Bronchial epithelial cell (primary cell): Measurements from ENCODE around the gene ZFYVE19. TPM values are rescaled to one million over a fixed set of nuclear protein-coding genes. Genes with fewer than 3 reads are reported as not detected.

Source experiments
- DNase-seq: peaks from one replicate; pipeline ENCODE4 v3.0.0-alpha.2; 2010; ENCODE audit warnings: low read depth
- FAIRE-seq: peaks from 2 replicates; lab custom pipeline; 2011; peaks lifted over from hg19 to GRCh38; lab: Jason Lieb, UNC
- H3K27me3 ChIP-seq: 2 replicates; pipeline ENCODE4 v1.5.1; 2011; ENCODE audit warnings: low read length; ENCODE audit not compliant: control insufficient read depth, insufficient read depth
- H3K36me3 ChIP-seq: 2 replicates; pipeline ENCODE4 v1.5.1; 2011; ENCODE audit warnings: low read length; ENCODE audit not compliant: control insufficient read depth, insufficient read depth
- H3K4me3 ChIP-seq: 2 replicates; pipeline ENCODE4 v1.5.1; 2011; ENCODE audit warnings: mild to moderate bottlenecking, low read depth, low read length, control low read depth
- total RNA-seq: library from RNA; depleted of rRNA; stranded (reverse); fragments of >200 nt; gene quantifications from 2 replicates; pipeline ENCODE4 v1.2.1, GENCODE V29; 2014
- TF ChIP-seq, protein P1 (sequence below): IDR thresholded peaks from 2 replicates; pipeline ENCODE4 v1.5.1; 2011; ENCODE audit warnings: mild to moderate bottlenecking, moderate library complexity, low read length, control low read depth, inconsistent platforms; ENCODE audit not compliant: insufficient read depth, severe bottlenecking

ZFYVE19 gene
- total RNA-seq, 1 donor from 2014 or later, result 34.0 TPM

DNA sequence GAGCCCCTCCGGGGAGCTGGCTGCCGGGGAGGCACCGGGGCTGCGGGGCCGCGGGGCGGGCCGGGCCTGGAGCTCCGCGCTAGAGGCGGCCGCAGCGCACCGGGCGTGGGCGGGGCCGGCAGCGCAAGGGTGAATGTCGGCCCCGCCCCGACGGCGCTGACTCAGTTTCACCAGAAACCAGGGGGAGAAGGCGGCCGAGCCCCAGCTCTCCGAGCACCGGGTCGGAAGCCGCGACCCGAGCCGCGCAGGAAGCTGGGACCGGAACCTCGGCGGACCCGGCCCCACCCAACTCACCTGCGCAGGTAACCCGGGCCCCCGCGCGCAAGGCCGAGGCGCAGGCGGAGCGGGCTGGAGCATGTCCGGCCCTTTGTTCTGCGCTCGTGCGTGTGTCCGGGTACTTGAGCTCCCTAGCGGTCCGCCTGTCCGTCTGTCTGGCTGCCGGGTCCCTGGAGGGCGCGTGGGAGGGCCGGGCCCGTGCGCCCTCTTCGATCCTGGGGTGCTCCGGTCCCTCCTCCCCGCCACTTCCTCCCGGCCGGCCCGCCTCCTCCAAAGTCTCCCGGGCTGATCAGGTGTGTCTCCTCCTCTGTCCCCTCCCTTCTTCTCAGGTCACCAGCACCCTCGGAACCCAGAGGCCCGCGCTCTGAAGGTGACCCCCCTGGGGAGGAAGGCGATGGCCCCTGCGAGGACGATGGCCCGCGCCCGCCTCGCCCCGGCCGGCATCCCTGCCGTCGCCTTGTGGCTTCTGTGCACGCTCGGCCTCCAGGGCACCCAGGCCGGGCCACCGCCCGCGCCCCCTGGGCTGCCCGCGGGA lies 37.2 kb downstream of the ZFYVE19 start, which contains the start of gene SPINT1:
TSS of gene SPINT1 (plus strand) at position 164 of the 811 bp plus-strand sequence. CDS start at position 671, 507 bp downstream.
- peak within 1 kb of the TSS; percentile 91 for H3K4me3 ChIP-seq
- H3K27me3 ChIP-seq, result no peaks in the 10 kb centered on the region
- peaks cover 6% of the 10 kb centered on the region for H3K36me3 ChIP-seq
- TF ChIP-seq, protein P1, sequence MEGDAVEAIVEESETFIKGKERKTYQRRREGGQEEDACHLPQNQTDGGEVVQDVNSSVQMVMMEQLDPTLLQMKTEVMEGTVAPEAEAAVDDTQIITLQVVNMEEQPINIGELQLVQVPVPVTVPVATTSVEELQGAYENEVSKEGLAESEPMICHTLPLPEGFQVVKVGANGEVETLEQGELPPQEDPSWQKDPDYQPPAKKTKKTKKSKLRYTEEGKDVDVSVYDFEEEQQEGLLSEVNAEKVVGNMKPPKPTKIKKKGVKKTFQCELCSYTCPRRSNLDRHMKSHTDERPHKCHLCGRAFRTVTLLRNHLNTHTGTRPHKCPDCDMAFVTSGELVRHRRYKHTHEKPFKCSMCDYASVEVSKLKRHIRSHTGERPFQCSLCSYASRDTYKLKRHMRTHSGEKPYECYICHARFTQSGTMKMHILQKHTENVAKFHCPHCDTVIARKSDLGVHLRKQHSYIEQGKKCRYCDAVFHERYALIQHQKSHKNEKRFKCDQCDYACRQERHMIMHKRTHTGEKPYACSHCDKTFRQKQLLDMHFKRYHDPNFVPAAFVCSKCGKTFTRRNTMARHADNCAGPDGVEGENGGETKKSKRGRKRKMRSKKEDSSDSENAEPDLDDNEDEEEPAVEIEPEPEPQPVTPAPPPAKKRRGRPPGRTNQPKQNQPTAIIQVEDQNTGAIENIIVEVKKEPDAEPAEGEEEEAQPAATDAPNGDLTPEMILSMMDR, result no peak
- FAIRE-seq (no peak), DNase-seq (peak; percentile 62)

DNA sequence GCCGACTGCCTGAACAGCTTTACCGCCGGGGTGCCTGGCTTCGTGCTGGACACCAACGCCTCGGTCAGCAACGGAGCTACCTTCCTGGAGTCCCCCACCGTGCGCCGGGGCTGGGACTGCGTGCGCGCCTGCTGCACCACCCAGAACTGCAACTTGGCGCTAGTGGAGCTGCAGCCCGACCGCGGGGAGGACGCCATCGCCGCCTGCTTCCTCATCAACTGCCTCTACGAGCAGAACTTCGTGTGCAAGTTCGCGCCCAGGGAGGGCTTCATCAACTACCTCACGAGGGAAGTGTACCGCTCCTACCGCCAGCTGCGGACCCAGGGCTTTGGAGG lies 37.8 kb downstream of the ZFYVE19 start:
- H3K4me3 ChIP-seq, result peak overlapping the region; percentile 91
- TF ChIP-seq, protein P1, result no peak
- DNase-seq (no peak), FAIRE-seq (no peak)
- peaks cover 8% of the 10 kb centered on the region for H3K36me3 ChIP-seq
- no peaks in the 10 kb centered on the region for H3K27me3 ChIP-seq

DNA sequence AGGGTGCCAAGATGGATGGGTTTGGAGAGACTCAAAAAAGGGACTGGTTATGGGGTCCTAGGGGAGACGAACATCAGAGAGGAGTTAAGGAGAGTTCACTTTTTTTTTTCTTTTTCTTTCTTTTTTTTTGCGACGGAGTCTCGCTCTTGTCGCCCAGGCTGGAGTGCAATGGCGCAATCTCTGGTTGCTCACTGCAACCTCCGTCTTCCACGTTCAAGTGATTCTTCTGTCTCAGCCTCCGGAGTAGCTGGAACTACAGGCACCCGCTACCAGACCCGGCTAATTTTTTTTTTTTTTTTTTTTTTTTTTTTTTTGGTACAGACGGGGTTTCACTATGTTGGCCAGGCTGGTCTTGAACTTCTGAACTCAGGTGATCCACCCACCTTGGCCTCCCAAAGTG lies 38.1 kb downstream of the ZFYVE19 start:
- Histone ChIP-seq H3K4me3 (peak overlapping the region; percentile 91), H3K36me3 (peaks cover 9% of the 10 kb centered on the region), H3K27me3 (no peaks in the 10 kb centered on the region)
- peak; percentile 49 for DNase-seq
- TF ChIP-seq, protein P1, result no peak
- FAIRE-seq, result no peak

DNA sequence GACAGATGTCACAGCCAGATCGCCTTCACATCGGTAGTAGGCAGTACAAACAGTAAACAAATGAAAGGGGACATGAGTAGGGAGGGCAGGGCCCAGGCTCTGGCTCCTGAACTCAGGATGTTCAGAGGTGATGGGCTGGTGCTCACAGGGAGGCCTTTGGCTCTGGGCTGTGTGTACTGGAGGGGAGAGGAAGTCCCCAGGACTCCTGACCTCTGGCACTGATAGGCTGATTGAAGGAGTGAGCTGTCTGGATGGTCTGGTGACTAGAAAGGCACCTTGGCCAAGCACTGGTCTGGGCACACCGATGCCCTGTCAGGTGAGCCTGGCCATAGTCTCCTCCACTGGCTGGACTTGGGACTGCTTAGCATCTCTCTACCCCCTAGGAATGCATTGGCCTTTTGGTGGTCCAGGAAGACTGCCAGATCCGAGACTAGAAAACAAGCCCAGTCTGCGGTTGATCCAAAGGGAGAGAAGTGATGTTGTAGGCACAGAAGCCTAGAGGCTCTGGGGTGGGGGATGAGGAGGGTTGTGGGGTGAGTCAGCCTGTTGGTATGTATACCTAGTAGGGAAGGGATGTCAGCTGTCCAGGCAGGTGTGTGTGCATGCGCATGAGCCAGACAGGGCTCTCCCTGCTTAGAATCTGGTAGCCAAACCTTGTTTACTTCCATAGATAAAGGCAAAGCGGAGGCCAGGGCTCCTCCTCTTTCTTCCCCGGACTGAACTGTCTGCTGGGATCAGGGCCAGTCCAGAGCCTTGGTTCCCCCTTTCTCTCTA lies 38.8 kb downstream of the ZFYVE19 start:
- H3K36me3 ChIP-seq, result peaks cover 13% of the 10 kb centered on the region
- peak; percentile 96 for DNase-seq
- TF ChIP-seq, protein P1, result no peak
- peak; percentile 98 for FAIRE-seq
- no peaks in the 10 kb centered on the region for H3K27me3 ChIP-seq
- peak overlapping the region; percentile 91 for H3K4me3 ChIP-seq

DNA sequence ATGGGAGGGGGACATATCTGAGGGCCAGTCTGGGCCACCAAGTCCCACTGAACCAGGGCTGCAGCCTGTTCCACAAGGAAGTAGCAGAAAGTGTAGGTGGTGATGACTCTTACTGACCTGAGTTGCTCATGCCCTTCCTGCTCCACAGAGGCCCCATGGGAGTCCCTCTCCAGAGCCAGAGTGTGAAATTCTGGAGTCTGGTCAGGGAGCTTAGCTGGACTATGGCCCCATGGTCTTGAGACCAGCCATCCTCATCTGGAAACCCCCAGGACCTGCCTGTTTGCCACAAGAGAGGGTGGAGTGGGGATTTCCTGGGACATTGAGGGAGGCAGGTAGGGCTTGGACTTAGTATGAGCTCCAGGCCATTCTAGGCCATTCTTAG lies 39.9 kb downstream of the ZFYVE19 start:
- H3K27me3 ChIP-seq, result no peaks in the 10 kb centered on the region
- TF ChIP-seq, protein P1, result no peak
- peak overlapping the region; percentile 91 for H3K4me3 ChIP-seq
- peaks cover 17% of the 10 kb centered on the region for H3K36me3 ChIP-seq
- FAIRE-seq (no peak), DNase-seq (peak; percentile 67)
